CD4-positive, alpha-beta memory T cell (primary cell): ENCODE measurements around the gene TRABD2B. TPM values are rescaled to one million over a fixed set of nuclear protein-coding genes. Genes with fewer than 3 reads are reported as not detected.

Experiments used
- CTCF ChIA-PET: fragments of 350-600 bp; sonication (Branson Sonifier 250); formaldehyde crosslinking; loops from one replicate; lab custom pipeline; 2021; ENCODE audit warnings: inconsistent platforms; ENCODE audit not compliant: partially characterized antibody; lab: Charles Lee
- POLR2A ChIA-PET: fragments of 350-600 bp; sonication (Branson Sonifier 250); formaldehyde crosslinking; loops from one replicate; lab custom pipeline; 2021; ENCODE audit not compliant: partially characterized antibody; lab: Charles Lee
- DNase-seq, 5 donors: peaks; one replicate each; pipeline versions ENCODE4 v3.0.0 to v3.0.0-alpha.2; 2020 to 2022; ENCODE audit warnings: mixed read lengths in 1 of 5
- H3K27ac ChIP-seq: one replicate; pipeline ENCODE4 v1.7.0; 2013; ENCODE audit warnings: low read depth, low read length
- H3K27me3 ChIP-seq: 2 replicates; pipeline ENCODE4 v1.7.0; 2013; ENCODE audit warnings: mild to moderate bottlenecking, low read length, moderate library complexity; ENCODE audit not compliant: insufficient read depth
- H3K36me3 ChIP-seq: 2 replicates; pipeline ENCODE4 v1.7.0; 2013; ENCODE audit warnings: mild to moderate bottlenecking, low read length, moderate library complexity; ENCODE audit not compliant: insufficient read depth
- H3K4me1 ChIP-seq: 2 replicates; pipeline ENCODE4 v1.7.0; 2013; ENCODE audit warnings: mild to moderate bottlenecking, low read length, moderate library complexity; ENCODE audit not compliant: insufficient read depth
- H3K4me3 ChIP-seq, 2 donors: one replicate each; pipeline ENCODE4 v1.7.0; 2013; ENCODE audit warnings: low read length in 2 of 2, mild to moderate bottlenecking in 1 of 2
- H3K9me3 ChIP-seq, 2 donors: one replicate each; pipeline ENCODE4 v1.7.0; 2013; ENCODE audit warnings: low read length in 2 of 2, control low read depth in 1 of 2; ENCODE audit not compliant: control insufficient read depth in 1 of 2
- H3K27ac Mint-ChIP-seq, 7 donors: one replicate each; pipeline ENCODE4 v1.8.0; 2020 to 2021; ENCODE audit warnings: mixed read lengths in 7 of 7, mild to moderate bottlenecking in 6 of 7, inconsistent platforms in 3 of 7, moderate library complexity in 3 of 7
- H3K27me3 Mint-ChIP-seq, 2 donors: one replicate each; pipeline ENCODE4 v1.8.0; 2020 to 2021; ENCODE audit warnings: mixed read lengths in 2 of 2
- H3K36me3 Mint-ChIP-seq, 2 donors: one replicate each; pipeline ENCODE4 v1.8.0; 2020 to 2021; ENCODE audit warnings: mixed read lengths in 2 of 2, inconsistent platforms in 1 of 2, mild to moderate bottlenecking in 1 of 2
- H3K4me1 Mint-ChIP-seq, 4 donors: one replicate each; pipeline ENCODE4 v1.8.0; 2020 to 2021; ENCODE audit warnings: mixed read lengths in 4 of 4, mild to moderate bottlenecking in 1 of 4
- H3K4me3 Mint-ChIP-seq, 8 donors: one replicate each; pipeline ENCODE4 v1.8.0; 2020 to 2021; ENCODE audit warnings: mixed read lengths in 8 of 8, mild to moderate bottlenecking in 7 of 8, moderate library complexity in 6 of 8, inconsistent platforms in 3 of 8
- H3K9me3 Mint-ChIP-seq, 8 donors: one replicate each; pipeline ENCODE4 v1.8.0; 2020 to 2021; ENCODE audit warnings: mixed read lengths in 8 of 8, mild to moderate bottlenecking in 5 of 8, inconsistent platforms in 3 of 8, moderate library complexity in 1 of 8
- intact Hi-C: fragments of 100-400 bp; cut with micrococcal nuclease; formaldehyde crosslinking; loops from one replicate; pipeline ENCODE4 v1.15.1; 2023
- polyA plus RNA-seq, 2 donors: library from polyadenylated mRNA; unstranded; fragments of 300-500 nt; fragmentation: Illumina TruSeq; gene quantifications; one replicate each; pipeline ENCODE4 v1.2.3, GENCODE V29; 2021
- total RNA-seq, 2 experiments: library from RNA; stranded (reverse); gene quantifications; one replicate each; pipeline ENCODE4 v1.2.3, GENCODE V29; 2021

TRABD2B gene
- total and polyA plus RNA-seq, 4 experiments from 2014 or later = not detected

DNA sequence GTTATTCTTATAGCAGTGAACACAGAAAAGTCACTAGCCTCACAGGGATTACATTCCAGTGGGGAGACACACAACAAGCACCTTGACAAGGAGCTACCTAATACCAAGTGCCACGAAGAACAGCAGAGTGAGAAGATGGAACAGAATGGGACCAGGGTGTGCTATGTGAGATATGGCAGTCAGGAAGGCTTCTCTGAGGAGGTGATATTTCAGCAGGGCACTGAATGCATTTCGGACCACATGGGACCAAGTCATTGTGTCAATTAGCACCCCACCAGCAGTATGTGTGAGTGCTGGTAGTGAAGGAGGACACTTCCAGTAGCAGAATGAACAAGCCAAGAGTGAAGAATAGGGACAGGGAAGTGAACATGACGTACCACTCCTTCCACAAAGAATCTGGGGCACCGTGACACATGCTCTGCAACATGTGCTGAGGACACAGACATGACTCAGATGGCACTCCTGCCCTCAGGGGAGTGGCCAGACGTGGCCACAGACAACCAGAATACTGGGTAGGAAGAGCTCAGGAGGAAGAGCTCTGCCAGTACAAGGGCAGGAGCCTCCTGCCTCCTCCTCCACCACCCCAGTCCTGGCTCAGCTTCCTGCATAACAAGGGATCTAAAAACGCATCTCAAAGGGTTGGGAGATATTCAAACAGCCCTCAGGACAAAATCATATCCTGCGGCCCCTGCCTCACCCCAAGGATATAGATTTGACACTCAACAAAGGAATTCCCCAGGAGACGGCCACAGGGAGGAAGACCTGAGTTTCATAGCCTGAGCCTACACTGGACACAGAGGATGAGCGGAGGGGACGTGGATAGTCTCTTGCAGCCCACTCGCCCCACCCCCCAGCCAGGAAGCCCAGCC lies 102.5 kb downstream of the TRABD2B start:
- Mint-ChIP-seq H3K27ac (peak overlapping the region in 1 of 7 donors; percentile 15), H3K4me1 (no peaks in the 10 kb centered on the region), H3K27me3 (peaks cover 2% of the 10 kb centered on the region in 2 donors), H3K36me3 (no peaks in the 10 kb centered on the region), H3K4me3 (no peak overlapping the region), H3K9me3 (no peaks in the 10 kb centered on the region)
- no peaks in the 10 kb centered on the region for H3K27me3 ChIP-seq
- H3K9me3 ChIP-seq = no peaks in the 10 kb centered on the region
- intact Hi-C loops = no loop called here
- no peaks in the 10 kb centered on the region for H3K4me1 ChIP-seq
- H3K27ac ChIP-seq = no peak overlapping the region
- no peaks in the 10 kb centered on the region for H3K36me3 ChIP-seq
- ChIA-PET CTCF (no interaction called here), POLR2A (no interaction called here)
- no peak overlapping the region for H3K4me3 ChIP-seq
- no peak for DNase-seq

GRCh38 chr1:47893412-47893811 lies 103.8 kb downstream of the TRABD2B start:
- intact Hi-C loops = no loop called here
- Mint-ChIP-seq H3K36me3 (no peaks in the 10 kb centered on the region), H3K9me3 (no peaks in the 10 kb centered on the region), H3K4me1 (no peaks in the 10 kb centered on the region), H3K27me3 (peaks cover 3 to 4% of the 10 kb centered on the region in 2 donors), H3K27ac (no peak overlapping the region), H3K4me3 (no peak overlapping the region)
- CTCF ChIA-PET = no interaction called here
- Histone ChIP-seq H3K27ac (no peak overlapping the region), H3K4me3 (no peak overlapping the region), H3K36me3 (no peaks in the 10 kb centered on the region), H3K9me3 (no peaks in the 10 kb centered on the region), H3K4me1 (no peaks in the 10 kb centered on the region), H3K27me3 (no peaks in the 10 kb centered on the region)
- POLR2A ChIA-PET = no interaction called here
- no peak for DNase-seq

- Histone ChIP-seq H3K4me3 (no peak overlapping the region), H3K27me3 (no peaks in the 10 kb centered on the region), H3K27ac (no peak overlapping the region), H3K4me1 (no peaks in the 10 kb centered on the region), H3K36me3 (no peaks in the 10 kb centered on the region), H3K9me3 (no peaks in the 10 kb centered on the region)
- Mint-ChIP-seq H3K36me3 (no peaks in the 10 kb centered on the region), H3K27ac (no peak overlapping the region), H3K4me1 (no peaks in the 10 kb centered on the region), H3K9me3 (no peaks in the 10 kb centered on the region), H3K4me3 (no peak overlapping the region), H3K27me3 (peaks cover 3% of the 10 kb centered on the region in 2 donors)
- DNase-seq = no peak
- ChIA-PET POLR2A (no interaction called here), CTCF (no interaction called here)
- intact Hi-C loops = no loop called here
Measured at GRCh38 chr1:47890779-47891178, 106.4 kb downstream of the TRABD2B start.

DNA sequence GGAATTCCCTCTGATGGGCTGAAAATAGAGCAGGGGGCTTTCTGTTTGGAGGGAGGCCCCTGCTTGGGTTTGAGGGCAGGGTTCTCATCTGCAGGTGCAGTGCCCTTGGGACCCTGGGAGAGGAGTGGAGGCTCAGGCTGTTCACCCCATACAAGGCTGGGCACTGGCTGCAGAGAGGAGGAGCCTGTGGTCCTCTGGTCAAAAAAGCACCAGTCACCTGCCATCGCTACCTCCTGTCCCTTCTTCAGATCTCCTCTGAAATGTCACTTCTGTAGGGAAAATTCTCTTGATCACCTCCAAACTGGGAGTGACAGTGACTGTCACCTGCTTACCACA lies 108.9 kb downstream of the TRABD2B start:
- Mint-ChIP-seq H3K4me3 (no peak overlapping the region), H3K36me3 (no peaks in the 10 kb centered on the region), H3K9me3 (no peaks in the 10 kb centered on the region), H3K4me1 (no peaks in the 10 kb centered on the region), H3K27ac (no peak overlapping the region), H3K27me3 (peaks cover 1 to 3% of the 10 kb centered on the region in 2 donors)
- intact Hi-C loops = no loop called here
- Histone ChIP-seq H3K4me3 (no peak overlapping the region), H3K27ac (no peak overlapping the region), H3K9me3 (no peaks in the 10 kb centered on the region), H3K4me1 (no peaks in the 10 kb centered on the region), H3K36me3 (no peaks in the 10 kb centered on the region), H3K27me3 (no peaks in the 10 kb centered on the region)
- no peak for DNase-seq
- POLR2A ChIA-PET = no interaction called here
- CTCF ChIA-PET = no interaction called here

- no peaks in the 10 kb centered on the region for H3K9me3 ChIP-seq
- Mint-ChIP-seq H3K9me3 (no peaks in the 10 kb centered on the region), H3K27ac (no peak overlapping the region), H3K27me3 (peaks cover 1 to 3% of the 10 kb centered on the region in 2 donors), H3K4me1 (no peaks in the 10 kb centered on the region), H3K4me3 (no peak overlapping the region), H3K36me3 (no peaks in the 10 kb centered on the region)
- intact Hi-C loops = no loop called here
- no peak overlapping the region for H3K4me3 ChIP-seq
- ChIA-PET POLR2A (no interaction called here), CTCF (no interaction called here)
- no peaks in the 10 kb centered on the region for H3K4me1 ChIP-seq
- H3K27me3 ChIP-seq = no peaks in the 10 kb centered on the region
- no peaks in the 10 kb centered on the region for H3K36me3 ChIP-seq
- H3K27ac ChIP-seq = no peak overlapping the region
- DNase-seq = no peak
Measured at GRCh38 chr1:47887475-47888293, 109.5 kb downstream of the TRABD2B start.

DNA sequence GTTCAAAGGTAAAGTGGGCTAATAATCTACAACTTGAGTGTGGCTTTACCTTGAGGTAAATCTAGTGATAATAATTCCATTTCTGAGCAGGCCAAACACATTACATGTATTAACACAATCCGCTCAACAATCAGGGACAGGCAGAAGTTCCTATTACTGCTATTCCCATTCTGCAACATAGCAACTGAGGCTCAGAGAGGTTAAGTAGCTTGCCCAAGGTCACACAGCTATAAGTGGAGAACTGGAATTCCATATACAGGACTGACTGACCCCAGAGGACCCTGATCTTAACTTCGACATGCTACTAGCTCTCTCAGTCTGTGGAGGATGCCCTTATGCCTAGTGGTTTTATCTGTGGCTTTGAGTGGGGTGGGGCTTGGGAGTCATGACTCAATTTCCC lies 110.1 kb downstream of the TRABD2B start:
- intact Hi-C loops = no loop called here
- H3K27me3 Mint-ChIP-seq = peaks cover 1 to 3% of the 10 kb centered on the region in 2 donors
- no peak for DNase-seq
- no peak overlapping the region for H3K27ac ChIP-seq
- no peaks in the 10 kb centered on the region for H3K9me3 Mint-ChIP-seq
- POLR2A ChIA-PET = no interaction called here
- no peaks in the 10 kb centered on the region for H3K4me1 Mint-ChIP-seq
- no peak overlapping the region for H3K27ac Mint-ChIP-seq
- H3K27me3 ChIP-seq = no peaks in the 10 kb centered on the region
- no peaks in the 10 kb centered on the region for H3K4me1 ChIP-seq
- H3K36me3 Mint-ChIP-seq = no peaks in the 10 kb centered on the region
- H3K4me3 Mint-ChIP-seq = no peak overlapping the region
- H3K4me3 ChIP-seq = no peak overlapping the region
- CTCF ChIA-PET = no interaction called here
- H3K36me3 ChIP-seq = no peaks in the 10 kb centered on the region
- H3K9me3 ChIP-seq = no peaks in the 10 kb centered on the region

DNA sequence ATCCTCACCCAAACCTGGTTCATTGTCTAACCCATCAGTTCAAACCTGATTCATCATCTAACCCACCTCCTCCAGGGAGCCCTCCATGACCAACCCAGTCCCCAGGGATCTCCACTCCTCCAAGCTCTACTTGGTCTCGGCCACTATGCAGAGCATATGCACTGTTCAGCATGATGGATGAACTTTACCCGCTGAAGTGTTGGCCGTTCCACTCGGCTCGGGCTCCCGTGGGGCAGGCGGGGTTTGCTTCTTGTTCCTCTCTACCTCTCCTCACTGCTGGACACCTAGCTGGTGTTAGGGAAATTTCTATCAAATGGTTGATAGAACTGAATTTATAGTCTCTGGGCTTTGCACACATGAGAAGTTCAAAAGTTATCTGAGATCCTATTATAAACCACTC lies 111.0 kb downstream of the TRABD2B start:
- Histone ChIP-seq H3K9me3 (no peaks in the 10 kb centered on the region), H3K27me3 (no peaks in the 10 kb centered on the region), H3K36me3 (no peaks in the 10 kb centered on the region), H3K4me3 (no peak overlapping the region), H3K4me1 (no peaks in the 10 kb centered on the region), H3K27ac (no peak overlapping the region)
- DNase-seq = no peak
- H3K4me3 Mint-ChIP-seq = no peak overlapping the region
- H3K9me3 Mint-ChIP-seq = no peaks in the 10 kb centered on the region
- H3K36me3 Mint-ChIP-seq = no peaks in the 10 kb centered on the region
- CTCF ChIA-PET = no interaction called here
- H3K27ac Mint-ChIP-seq = no peak overlapping the region
- intact Hi-C loops = no loop called here
- no peaks in the 10 kb centered on the region for H3K4me1 Mint-ChIP-seq
- peaks cover 1 to 4% of the 10 kb centered on the region in 2 donors for H3K27me3 Mint-ChIP-seq
- POLR2A ChIA-PET = no interaction called here
